Fibroblast of the aortic adventitia (primary cell): ENCODE results near the gene NEK2. TPM values are rescaled to one million over a fixed set of nuclear protein-coding genes. Genes with fewer than 3 reads are reported as not detected.
"Not testable (repeated sequence)": the region's sequence is repeated elsewhere in the genome, so short reads cannot be mapped to it uniquely, and the experiment has no call there.

Experiments used
- DNase-seq: peaks from one replicate; pipeline ENCODE4 v3.0.0-alpha.2; 2010; ENCODE audit warnings: low read depth
- H3K4me3 ChIP-seq: 2 replicates; pipeline ENCODE4 v1.5.1; 2011; ENCODE audit warnings: low read depth, mild to moderate bottlenecking, control low read depth, low read length, moderate library complexity
- total RNA-seq: library from RNA; depleted of rRNA; stranded (reverse); fragments of >200 nt; gene quantifications from 2 replicates; pipeline ENCODE4 v1.2.3, GENCODE V29; 2012; ENCODE audit warnings: low replicate concordance
- TF ChIP-seq, protein P1 (sequence below): IDR thresholded peaks from 2 replicates; pipeline ENCODE4 v1.5.1; 2011; ENCODE audit warnings: mild to moderate bottlenecking, low read length, control low read depth, inconsistent platforms; ENCODE audit not compliant: insufficient read depth

The NEK2 gene
- 12.4 TPM in 1 of 2 replicates, not detected in the other for total RNA-seq

DNA sequence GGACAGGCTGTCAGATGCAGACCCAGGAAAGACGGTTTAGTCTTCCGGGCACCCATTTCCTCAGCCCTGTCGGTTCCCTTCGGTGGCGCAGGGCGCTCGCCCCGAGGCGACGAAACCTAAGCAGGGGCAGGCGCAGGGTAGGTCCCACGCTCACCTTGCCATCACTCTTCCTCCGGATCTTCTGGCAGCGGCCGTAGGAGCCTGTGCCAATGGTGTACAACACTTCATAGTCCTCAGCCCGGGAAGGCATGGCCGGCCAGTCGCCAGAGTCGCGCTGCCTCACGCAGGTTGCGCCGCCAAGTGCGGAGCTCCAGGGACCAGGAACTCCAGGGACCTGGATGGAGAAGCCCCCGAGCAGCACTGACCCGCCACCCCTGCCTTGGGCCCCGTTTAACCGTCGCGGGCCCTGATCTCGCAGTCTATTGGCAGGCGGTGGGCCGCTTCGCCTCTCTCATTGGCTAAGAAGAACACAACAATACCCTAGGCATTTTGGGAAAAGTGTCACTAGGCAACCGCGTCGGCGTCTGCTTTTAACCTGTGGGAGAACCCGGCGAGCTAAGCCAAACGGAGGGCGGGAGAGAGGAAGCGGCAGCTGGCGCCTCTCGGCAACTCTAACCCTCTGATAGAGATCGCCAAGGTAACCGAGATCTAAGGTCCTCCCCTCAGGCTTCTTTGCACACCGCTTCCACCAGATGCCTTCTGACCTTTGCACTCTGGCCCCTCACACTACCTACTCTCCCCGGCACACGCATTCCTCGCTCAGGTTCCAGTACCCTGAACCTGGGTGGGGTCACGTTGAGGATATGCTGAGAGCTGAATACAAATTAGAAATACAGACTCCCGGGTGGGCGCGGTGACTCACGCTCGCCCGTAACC is at the start of gene NEK2:
TSS of gene NEK2 (minus strand) at position 392 of the 876 bp plus-strand sequence. CDS start at position 250, 142 bp downstream.
- H3K4me3 ChIP-seq: peak within 1 kb of the TSS; percentile 82
- DNase-seq: peak; percentile 87
- TF ChIP-seq, protein P1, sequence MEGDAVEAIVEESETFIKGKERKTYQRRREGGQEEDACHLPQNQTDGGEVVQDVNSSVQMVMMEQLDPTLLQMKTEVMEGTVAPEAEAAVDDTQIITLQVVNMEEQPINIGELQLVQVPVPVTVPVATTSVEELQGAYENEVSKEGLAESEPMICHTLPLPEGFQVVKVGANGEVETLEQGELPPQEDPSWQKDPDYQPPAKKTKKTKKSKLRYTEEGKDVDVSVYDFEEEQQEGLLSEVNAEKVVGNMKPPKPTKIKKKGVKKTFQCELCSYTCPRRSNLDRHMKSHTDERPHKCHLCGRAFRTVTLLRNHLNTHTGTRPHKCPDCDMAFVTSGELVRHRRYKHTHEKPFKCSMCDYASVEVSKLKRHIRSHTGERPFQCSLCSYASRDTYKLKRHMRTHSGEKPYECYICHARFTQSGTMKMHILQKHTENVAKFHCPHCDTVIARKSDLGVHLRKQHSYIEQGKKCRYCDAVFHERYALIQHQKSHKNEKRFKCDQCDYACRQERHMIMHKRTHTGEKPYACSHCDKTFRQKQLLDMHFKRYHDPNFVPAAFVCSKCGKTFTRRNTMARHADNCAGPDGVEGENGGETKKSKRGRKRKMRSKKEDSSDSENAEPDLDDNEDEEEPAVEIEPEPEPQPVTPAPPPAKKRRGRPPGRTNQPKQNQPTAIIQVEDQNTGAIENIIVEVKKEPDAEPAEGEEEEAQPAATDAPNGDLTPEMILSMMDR: no peak

DNA sequence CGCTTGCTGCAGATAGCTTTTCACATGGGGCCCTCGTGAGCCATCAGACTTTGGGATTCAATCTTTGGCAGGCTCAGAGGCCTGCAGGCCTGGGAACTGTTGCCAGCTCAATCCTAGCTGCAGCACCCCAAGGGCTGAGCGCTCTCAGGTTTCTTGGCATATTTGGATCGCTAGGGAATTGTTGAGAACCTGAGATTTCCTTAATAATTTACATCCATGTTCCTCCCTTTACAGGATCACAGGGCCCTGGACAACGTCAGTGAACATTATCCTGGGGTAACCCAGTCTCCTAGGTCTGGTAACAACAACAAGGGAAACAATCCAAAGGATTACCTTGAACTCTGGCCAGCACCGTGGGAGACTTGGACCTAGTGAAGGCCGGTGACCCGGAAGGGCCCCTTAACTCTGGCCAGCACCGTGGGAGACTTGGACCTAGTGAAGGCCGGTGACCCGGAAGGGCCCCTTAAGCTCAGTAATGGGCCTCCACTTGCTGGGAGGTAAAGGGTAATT is 49.3 kb upstream of the NEK2 start:
- peak; percentile 62 for DNase-seq
- H3K4me3 ChIP-seq: no peak overlapping the region
- TF ChIP-seq, protein P1: no peak

DNA sequence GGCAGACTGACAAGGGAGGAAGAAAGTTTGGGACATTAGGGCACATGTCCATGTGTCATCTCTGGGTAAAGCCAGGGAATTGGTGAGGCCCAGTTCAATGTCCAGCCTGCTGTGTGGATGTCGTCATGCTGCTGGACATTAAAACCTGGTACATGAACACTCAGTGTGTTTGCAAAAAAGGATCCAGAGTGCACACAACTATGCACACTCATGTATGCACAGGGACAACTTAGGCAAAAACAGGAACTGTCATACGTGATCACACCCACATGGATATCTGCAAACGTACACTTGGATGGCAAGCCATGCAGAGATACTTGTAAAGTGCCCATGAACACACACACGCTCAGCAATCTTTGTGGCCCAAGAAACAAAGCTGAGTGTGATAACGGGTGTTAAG is 47.9 kb upstream of the NEK2 start:
- H3K4me3 ChIP-seq: no peak overlapping the region
- TF ChIP-seq, protein P1: no peak
- no peak for DNase-seq

DNA sequence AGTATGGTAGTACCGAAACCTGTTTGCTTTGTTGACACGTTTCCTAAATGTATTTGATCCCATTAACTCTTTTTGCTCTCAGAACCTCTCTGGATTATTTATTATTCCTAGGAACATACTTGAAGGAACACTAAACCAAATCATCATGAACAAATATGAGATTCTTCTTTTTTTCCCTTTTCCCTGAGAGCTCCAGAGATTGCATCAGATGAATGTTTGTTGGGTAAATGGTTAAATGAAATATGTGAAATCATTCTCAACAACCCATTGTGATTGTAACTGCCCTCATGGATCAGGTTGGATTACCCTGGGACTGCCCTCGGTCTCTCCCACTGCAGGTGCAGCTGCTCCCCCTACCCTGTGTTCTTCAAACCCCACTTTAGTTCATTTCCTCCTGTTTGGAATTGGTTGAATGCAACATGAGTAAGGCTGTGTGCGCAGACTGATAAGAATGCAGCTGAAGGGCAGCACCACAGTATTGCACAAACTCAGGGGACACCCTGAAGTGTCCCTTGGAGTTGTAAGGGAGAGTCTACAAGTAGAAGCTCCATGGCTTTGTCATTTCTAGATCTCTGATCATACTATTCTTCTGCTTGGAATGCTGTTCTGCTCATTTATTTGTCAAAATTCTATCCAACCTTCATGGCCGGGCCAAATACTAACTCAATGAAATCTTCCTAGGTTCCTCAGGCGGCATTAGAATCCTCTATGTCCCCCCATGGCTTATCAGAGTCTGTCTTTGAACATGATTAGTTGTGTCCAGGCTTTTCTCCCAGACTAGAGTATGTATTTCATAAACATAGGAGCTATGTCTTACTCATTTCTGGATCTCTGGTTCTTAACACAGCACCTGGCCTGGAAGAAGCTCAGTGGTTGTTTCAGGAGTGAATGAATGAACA is 47.1 kb upstream of the NEK2 start:
- no peak overlapping the region for H3K4me3 ChIP-seq
- TF ChIP-seq, protein P1: no peak
- DNase-seq: no peak

DNA sequence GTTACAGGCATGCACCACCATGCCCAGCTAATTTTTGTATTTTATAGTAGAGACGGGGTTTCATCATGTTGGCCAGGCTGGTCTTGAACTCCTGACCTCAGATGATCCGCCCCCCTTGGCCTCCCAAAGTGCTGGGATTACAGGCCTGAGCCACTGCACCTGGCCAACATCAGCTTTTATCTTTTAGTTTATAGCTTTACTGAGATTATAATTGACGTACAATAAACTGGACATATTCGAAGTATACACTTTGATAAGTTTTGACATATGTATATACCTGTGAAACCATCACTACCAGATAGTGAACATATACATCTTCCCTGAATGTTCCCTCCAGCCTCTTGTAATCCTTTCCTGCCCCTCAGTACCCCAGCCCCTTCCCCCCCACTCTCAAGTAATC is 41.1 kb upstream of the NEK2 start:
- H3K4me3 ChIP-seq, DNase-seq: not testable (repeated sequence)

DNA sequence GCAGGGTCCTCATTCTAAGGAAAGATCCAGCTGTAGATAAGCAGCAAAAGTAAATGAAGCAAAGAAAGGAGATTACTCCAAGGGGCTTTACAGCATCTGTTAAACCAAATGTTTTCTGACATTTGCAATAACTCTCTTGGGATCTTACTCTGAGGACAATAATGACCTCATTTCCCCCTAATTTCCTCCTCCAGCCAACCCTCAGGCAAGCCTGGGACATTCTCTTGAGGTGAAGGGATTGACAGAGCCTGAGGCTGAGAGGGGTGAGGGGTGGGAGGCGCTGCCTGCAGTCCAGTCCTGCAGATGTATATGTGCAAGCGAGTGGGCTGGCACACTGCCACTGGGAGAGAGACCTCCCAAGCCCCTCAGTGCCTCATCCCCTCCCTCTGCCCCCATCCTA is 40.5 kb upstream of the NEK2 start:
- DNase-seq: no peak
- TF ChIP-seq, protein P1: no peak
- no peak overlapping the region for H3K4me3 ChIP-seq

DNA sequence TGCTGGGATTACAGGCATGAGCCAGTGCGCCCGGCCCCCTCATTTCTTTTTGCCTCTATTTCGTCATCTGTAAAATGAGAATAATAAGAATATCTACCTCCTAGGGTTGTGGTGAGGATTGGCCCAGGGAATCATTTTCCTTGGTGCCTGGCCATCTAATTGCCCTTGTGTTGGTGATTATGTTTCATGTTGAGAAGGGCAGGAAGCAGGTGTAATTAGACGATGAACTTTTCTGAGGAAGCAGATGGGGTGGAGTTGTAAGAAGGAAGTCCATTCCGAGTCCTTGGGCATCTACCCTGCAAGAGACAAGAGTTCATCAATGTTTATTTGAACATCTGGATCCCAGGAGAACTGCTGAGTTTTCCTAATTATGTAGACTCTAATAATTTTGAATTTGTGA is 38.7 kb upstream of the NEK2 start:
- DNase-seq: no peak
- H3K4me3 ChIP-seq: no peak overlapping the region
- TF ChIP-seq, protein P1: no peak
